Measurements from ENCODE around the gene NT5C3A. TPM values are rescaled to one million over a fixed set of nuclear protein-coding genes. Genes with fewer than 3 reads are reported as not detected.
A peak's percentile ranks its signal among the peaks of the same experiment; 100 is the strongest.

NT5C3A gene
- total RNA-seq = 10 to 100 TPM; 34.2 to 37.7 TPM

DNA sequence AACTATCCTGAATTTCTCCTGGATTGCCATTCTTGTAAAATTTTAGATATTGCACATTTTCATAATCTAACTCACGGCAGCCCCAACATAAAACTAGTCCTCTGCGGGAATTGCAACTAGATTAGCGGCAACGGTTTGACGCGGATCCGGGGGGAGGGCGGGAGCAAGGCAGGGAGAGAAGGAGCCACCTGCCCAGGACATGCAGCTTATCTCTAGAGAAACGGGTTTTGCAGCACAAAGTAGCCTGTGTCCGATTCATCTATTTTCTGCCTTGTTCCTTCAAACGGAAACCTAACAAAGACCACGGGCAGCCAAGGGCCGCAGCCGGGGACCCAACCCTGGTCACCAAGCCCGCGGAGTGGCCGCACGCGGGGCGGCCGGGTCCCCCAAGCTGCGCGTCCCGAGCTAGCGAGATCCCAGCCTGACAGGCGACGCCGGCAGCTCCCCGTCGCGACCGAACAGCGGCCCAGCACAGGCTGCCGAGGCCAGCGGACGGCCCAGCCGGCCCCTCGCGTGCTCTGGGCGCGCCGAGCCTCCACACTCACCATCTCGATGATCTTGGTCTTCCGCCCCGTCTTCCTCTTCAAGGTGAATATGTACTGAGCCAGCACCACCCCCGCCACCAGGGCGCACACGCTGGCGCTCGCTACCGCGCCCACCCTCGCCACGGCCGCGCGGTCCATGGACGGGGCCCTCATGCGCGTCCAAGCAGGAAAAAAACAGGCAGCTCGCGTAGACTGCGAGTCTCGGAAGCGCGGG lies at the start of gene NT5C3A:
NT5C3A (minus strand) TSS at position 754 of the 759 bp plus-strand sequence; CDS start at position 683, 71 bp downstream.
- Mint-ChIP-seq H3K9me3 (peaks cover 9% of the 10 kb centered on the region), H3K4me1 (ENCODE audit: low read depth) (peaks cover 29% of the 10 kb centered on the region), H3K36me3 (ENCODE audit: low read depth) (peaks cover 23% of the 10 kb centered on the region), H3K27me3 (no peaks in the 10 kb centered on the region), H3K27ac (peak within 1 kb of the TSS; percentile 90), H3K4me3 (peak within 1 kb of the TSS; percentile 95)
- TF ChIP-seq, protein P1, sequence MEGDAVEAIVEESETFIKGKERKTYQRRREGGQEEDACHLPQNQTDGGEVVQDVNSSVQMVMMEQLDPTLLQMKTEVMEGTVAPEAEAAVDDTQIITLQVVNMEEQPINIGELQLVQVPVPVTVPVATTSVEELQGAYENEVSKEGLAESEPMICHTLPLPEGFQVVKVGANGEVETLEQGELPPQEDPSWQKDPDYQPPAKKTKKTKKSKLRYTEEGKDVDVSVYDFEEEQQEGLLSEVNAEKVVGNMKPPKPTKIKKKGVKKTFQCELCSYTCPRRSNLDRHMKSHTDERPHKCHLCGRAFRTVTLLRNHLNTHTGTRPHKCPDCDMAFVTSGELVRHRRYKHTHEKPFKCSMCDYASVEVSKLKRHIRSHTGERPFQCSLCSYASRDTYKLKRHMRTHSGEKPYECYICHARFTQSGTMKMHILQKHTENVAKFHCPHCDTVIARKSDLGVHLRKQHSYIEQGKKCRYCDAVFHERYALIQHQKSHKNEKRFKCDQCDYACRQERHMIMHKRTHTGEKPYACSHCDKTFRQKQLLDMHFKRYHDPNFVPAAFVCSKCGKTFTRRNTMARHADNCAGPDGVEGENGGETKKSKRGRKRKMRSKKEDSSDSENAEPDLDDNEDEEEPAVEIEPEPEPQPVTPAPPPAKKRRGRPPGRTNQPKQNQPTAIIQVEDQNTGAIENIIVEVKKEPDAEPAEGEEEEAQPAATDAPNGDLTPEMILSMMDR (IDR thresholded peaks at IDR 0.05) = no peak
- ATAC-seq = no peak
- POLR2A ChIA-PET = interaction anchor here (0.8 to 3.1 kb wide), 12 partner anchors 9 to 171 kb away, joined by 3 to 20 read pairs (median 5); partner anchors contain the start of gene KBTBD2
- peak; percentile 49 for DNase-seq
- intact Hi-C loops (cut with micrococcal nuclease) = loop anchor here (5.0 kb wide), 1 partner anchor 45 kb away; the partner anchor contains the start of gene RP9
- CTCF ChIA-PET = interaction anchor here (0.6 to 5.6 kb wide), 7 partner anchors 9 to 216 kb away, joined by 3 to 41 read pairs (median 3); partner anchors contain the start of gene RP9

DNA sequence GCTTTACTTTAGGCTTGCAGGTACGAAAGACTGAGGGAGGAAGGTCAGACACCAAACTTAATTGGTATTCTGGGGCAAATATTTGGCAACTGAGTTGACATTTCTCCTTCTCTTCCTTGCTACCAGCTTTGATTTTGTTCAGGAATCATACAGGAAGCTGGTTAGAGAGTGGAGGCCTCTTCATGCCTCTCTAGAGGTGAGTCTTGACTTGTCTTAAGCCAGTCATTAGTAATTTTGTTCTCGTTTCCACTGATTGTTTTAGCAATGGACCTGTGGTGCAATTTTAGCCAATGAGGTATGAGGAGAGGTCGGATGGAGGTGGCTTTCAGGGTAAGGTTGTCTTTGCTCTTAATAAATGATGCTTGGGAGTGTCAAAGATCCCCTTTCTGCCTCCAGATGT lies 49.0 kb upstream of the NT5C3A start:
- ChIA-PET POLR2A (no interaction called here), CTCF (interaction anchor here (0.8 to 6.6 kb wide), 3 partner anchors 15 to 71 kb away, joined by 3 to 75 read pairs (median 3); partner anchors contain the start of genes BBS9 and NT5C3A)
- no peaks in the 10 kb centered on the region for H3K36me3 Mint-ChIP-seq (ENCODE audit: low read depth)
- peaks cover 12% of the 10 kb centered on the region for H3K27me3 Mint-ChIP-seq
- no peak overlapping the region for H3K27ac Mint-ChIP-seq
- H3K4me1 Mint-ChIP-seq (ENCODE audit: low read depth) = peaks cover 21% of the 10 kb centered on the region
- no peaks in the 10 kb centered on the region for H3K9me3 Mint-ChIP-seq
- ATAC-seq (no peak), DNase-seq (no peak)
- H3K4me3 Mint-ChIP-seq = no peak overlapping the region
- TF ChIP-seq, protein P1 (IDR thresholded peaks at IDR 0.05) = no peak
- intact Hi-C loops (cut with micrococcal nuclease) = no loop called here

DNA sequence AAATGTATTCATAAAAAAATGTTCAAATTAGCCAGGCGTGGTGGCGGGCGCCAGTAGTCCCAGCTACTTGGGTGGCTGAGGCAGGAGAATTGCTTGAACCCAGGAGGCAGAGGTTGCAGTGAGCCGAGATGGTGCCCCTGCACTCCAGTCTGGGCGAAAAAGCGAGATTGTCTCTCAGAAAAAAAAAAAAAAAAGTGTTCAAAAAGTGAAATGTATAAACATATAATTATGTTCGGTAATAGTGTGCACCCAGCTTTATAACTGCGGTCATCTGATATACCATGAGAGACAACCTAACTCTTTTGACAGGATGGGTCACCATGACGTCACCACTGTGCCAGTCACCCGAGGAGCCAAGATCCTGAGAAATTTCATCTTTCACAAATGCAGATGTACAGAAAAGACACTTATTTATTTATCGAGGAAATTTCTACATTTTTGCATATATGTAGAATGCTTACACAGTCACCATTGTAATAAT lies 47.2 kb upstream of the NT5C3A start:
- Mint-ChIP-seq H3K4me1 (ENCODE audit: low read depth) (peaks cover 29% of the 10 kb centered on the region), H3K27ac (no peak overlapping the region), H3K36me3 (ENCODE audit: low read depth) (no peaks in the 10 kb centered on the region), H3K27me3 (peaks cover 10% of the 10 kb centered on the region), H3K4me3 (peak overlapping the region; percentile 70), H3K9me3 (no peaks in the 10 kb centered on the region)
- no peak for ATAC-seq
- intact Hi-C loops (cut with micrococcal nuclease) = loop anchor here (5.0 kb wide), 3 partner anchors 47 to 262 kb away; partner anchors contain the start of gene NT5C3A
- POLR2A ChIA-PET = no interaction called here
- peak; percentile 12 for DNase-seq
- TF ChIP-seq, protein P1 (IDR thresholded peaks at IDR 0.05) = no peak
- CTCF ChIA-PET = interaction anchor here (0.5 to 6.6 kb wide), 16 partner anchors 8 to 311 kb away, joined by 3 to 75 read pairs (median 7); partner anchors contain the start of genes BBS9 and NT5C3A

DNA sequence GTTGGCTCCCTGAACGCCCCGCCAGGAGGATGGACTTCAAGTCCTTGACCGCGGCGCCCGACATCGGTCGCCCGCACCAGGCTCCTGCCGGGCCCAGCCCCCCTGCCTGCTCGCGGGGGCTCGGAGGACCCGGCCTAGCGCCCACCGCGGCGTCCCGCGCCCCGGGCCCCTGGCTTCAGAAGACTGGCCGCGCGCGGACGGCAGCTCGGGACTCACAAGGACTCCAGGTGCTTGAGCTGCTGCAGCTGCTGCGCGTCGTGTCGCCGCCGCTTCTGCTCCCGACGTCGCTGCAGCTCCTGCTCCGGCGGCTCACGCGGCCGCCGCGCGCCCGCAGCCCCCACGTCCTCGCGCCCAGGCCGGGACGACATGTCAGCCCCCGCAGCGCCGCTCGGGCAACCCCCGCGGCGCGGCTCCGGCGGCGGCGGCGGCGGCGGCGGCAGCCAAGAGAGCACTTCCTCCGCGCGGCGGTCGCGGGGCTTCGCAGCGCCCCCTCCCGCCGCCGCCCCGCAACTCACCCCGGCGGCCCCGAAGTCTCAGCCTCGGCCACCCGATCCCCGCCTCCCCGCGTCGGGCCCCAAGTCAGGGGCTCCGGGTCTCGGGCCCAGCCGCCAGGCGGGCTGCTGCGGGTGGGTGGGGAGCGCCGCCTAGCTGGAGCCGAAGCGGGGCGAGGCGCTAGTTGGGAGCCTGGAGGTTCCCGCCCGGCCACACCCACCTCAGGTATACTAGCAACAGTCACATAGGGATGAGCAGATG lies 46.6 kb upstream of the NT5C3A start, which contains the start of gene RP9:
RP9 (minus strand) TSS at position 400 of the 753 bp plus-strand sequence; CDS start at position 368, 32 bp downstream.
- ChIA-PET CTCF (interaction anchor here (0.5 to 6.6 kb wide), 42 partner anchors 8 to 472 kb away, joined by 3 to 75 read pairs (median 4); partner anchors contain the start of genes BBS9, FKBP9 and NT5C3A), POLR2A (interaction anchor here (0.6 to 2.2 kb wide), 8 partner anchors 13 to 219 kb away, joined by 3 to 11 read pairs (median 3); partner anchors contain the start of genes KBTBD2 and NT5C3A)
- intact Hi-C loops (cut with micrococcal nuclease) = loop anchor here (5.0 kb wide), 3 partner anchors 47 to 262 kb away; partner anchors contain the start of gene NT5C3A
- DNase-seq = peak; percentile 78
- Mint-ChIP-seq H3K27me3 (peaks cover 7% of the 10 kb centered on the region), H3K27ac (peak within 1 kb of the TSS; percentile 70), H3K9me3 (no peaks in the 10 kb centered on the region), H3K4me3 (peak within 1 kb of the TSS; percentile 88), H3K4me1 (ENCODE audit: low read depth) (peaks cover 30% of the 10 kb centered on the region), H3K36me3 (ENCODE audit: low read depth) (no peaks in the 10 kb centered on the region)
- ATAC-seq = peak; percentile 93
- TF ChIP-seq, protein P1 (IDR thresholded peaks at IDR 0.05) = peak; percentile 52

Measured in activated CD8-positive, alpha-beta T cell treated with anti-CD3 and anti-CD28 coated beads for 36 hours (primary cell).